ACHN (cell line): ENCODE results near the gene A1BG.
"Not testable (repeated sequence)": the region's sequence is repeated elsewhere in the genome, so short reads cannot be mapped to it uniquely, and the experiment has no call there.

Experiments used
- DNase-seq: peaks from one replicate; pipeline ENCODE4 v3.0.0-alpha.2; 2015
- in situ Hi-C: cut with HindIII; loops from 2 replicates; pipeline ENCODE4 v1.10.0; 2017; ENCODE audit warnings: low sequenced_read_pairs, low pct_ligation_motif_present, low pct_unique_long_range_greater_than_20kb

The A1BG gene

DNA sequence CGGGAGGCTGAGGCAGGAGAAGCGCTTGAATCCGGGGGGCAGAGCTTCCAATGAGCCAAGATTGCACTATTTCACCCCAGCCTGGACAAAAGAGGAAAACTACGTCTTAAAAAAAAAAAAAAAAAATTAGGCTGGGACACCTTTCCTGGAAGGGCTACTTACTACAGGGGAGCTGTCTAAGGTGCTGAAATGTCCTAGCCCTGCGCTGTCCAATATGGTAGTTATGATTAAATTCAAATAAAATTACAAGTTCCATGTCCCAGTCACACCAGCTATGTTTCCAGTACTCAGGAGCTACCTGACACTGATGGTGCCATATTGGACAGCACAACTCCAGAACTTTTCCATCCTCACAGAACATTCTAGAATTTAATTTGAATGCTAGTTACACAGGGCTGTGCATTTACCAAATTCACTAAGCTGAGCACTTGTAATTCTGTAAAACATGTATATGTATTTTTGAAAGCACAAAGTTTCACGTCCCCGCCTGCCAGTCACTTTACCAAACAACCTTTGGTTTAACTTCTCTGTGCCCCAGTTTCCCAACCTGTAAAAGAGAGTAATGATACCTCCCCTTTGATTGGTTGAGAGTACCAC is 35.7 kb downstream of the A1BG start:
- in situ Hi-C loops: no loop called here

DNA sequence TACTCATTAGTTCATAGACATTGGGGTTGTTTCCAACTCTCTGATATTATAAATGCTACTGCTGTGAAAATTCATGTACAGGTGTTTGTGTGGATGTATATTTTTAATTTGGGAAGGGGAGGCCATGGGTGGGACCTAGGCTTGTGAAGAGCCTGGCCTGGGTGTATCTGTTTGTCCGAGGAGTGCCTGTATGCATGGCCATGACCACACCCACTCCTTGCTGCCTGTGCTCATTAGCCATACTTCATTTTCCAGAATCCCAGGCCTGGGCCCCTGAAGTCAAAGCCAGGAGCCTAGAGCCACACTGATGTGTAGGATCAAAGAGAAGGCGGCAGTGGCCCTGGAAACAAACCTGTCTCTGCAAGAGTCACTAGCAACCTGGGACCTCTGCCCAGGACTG is 37.7 kb downstream of the A1BG start:
- in situ Hi-C loops: no loop called here

More for the DNA sequence above, 35.7 kb downstream of the A1BG start:
- peak; percentile 55 for DNase-seq

DNA sequence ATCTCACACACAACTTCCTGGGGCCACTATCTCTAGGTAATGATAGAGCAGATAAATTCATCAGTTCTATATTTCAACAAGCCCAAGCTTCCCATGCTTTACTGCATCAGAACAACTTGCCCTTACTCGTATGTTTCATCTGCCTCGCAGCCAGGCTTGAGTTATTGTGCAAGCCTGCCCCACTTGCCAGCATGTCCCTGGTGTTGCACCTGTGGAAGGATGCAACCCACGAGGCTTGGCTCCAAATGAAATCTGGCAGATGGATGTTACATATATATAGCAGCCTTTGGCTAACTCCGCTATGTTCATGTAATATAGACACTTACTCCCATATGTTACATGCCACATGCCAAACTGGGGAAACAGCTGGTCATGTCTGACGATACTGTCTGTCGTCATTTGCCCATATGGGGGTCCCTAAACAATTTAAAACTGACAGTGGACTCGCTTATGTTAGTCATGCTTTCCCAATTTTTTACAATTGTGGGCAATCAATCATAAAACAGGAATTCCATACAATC is 41.9 kb downstream of the A1BG start:
- in situ Hi-C loops: no loop called here

More for the DNA sequence above, 37.7 kb downstream of the A1BG start:
- no peak for DNase-seq

DNA sequence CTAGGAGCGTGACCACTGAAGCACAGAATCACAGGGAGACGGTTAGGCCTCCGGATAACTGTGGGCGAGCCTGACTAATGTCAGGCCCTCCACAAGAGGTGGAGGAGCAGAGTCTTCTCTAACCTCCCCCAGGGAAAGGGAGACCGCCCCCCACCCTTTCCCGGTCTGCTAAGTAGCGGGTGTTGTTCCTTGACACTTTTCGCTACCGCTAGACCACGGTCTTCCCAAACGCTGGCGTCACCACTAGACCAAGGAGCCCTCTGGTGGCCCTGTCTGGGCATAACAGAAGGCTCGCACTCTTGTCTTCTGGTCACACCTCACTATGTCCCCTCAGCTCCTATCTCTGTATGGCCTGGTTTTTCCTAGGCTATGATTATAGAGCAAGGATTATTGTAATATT is 42.6 kb downstream of the A1BG start:
- DNase-seq, in situ Hi-C loops: not testable (repeated sequence)

More for the DNA sequence above, 41.9 kb downstream of the A1BG start:
- no peak for DNase-seq

DNA sequence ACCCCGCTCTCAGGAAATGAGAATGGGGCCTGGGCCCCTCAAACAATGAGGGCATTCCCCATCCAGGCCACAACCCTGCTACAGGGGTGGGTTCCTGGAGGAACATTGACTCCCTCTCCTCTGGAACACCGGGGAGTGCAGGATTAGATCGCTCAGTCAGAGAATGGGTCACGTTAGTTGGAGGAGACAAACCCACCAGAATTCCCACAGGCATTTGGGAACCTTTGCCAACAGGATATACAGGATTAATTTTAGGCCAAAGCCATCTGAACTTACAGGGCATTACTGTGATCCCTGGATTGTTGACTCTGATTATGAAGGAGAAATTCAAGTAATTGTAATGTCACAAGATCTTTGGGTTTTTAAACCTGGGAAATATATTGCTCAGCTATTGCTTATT is 45.6 kb downstream of the A1BG start:
- no peak for DNase-seq
- in situ Hi-C loops: no loop called here

DNA sequence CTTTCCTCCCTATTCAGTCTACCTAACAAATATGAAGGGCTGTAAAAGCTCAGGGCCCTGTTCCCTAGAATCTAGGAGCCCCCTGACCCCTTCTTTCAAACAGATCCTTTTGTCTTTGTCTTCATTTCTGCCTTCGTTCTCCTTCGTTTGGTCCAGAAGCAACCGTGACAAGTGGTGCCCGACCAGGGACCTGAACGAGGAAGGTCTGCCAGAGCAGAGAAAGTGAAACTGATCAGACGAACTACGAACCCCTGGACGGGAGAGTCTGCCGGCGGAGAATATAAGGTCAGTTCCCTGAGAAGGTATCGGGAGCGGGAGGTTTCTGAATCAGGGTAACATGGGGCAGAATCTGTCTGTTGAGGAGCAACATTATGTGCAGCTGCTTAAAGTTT is 47.4 kb downstream of the A1BG start:
- in situ Hi-C loops: no loop called here
- peak; percentile 47 for DNase-seq

DNA sequence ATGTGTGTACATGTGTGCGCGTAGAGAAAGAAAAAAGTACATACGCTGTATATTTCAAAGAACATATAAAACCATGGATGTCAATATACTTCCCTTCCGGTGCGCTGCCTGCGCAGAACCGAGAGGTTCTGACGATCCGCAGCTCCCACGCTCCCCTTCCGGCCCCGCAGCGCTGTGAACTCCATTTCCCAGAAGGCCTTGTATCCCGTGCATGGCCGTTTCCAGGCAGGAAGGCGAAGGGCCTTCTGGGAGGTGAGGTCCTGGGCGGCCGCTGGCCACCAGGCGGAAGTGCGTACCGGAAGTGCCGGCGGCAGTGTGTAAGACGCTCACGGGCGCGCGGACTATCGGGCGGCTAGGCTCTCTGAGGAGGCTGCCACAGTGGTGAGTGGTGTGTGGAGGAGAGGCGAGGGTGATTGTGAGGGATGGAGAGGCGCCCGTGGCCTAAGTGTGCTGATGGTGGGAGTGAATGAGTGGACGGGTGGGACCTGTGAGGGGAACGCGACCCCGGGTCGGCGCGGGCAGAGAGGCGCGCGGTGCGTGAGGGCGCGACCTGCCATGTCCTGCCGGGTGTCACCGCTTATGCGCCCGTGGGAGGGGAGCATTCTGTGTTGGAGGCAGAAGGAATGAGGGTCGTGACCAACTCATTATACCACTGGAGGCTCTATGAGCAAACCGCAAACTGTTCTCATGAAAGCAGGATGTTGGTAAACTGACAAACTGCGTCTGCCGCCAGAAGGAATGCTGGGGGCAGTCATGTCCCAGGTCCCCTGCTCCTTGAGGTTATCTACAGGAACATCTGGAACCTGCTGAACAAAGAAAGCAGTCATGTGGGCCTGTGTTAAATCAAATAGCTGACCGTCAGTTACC is 48.0 kb downstream of the A1BG start, which contains the start of gene ERVK3-1:
Gene ERVK3-1 (plus strand): TSS at position 313 of the 867 bp plus-strand sequence. CDS start 6,792 bp downstream, outside the sequence.
- peak; percentile 96 for DNase-seq
- in situ Hi-C loops: no loop called here

DNA sequence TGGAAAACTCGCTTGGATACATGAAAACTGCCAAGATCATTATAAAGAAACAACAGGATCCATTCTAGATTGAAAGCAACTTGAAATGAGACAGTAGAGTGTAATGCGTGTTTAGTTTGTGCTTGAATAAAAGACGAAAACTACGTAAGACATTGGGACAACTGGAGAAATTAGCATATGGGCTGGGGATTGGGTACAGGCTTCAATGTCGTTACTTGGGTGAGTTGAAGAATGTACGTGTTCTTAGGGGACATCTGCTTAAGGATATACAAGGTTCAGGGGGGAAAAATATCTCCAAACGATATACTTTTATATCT is 48.6 kb downstream of the A1BG start:
- DNase-seq: peak; percentile 11
- in situ Hi-C loops: no loop called here

DNA sequence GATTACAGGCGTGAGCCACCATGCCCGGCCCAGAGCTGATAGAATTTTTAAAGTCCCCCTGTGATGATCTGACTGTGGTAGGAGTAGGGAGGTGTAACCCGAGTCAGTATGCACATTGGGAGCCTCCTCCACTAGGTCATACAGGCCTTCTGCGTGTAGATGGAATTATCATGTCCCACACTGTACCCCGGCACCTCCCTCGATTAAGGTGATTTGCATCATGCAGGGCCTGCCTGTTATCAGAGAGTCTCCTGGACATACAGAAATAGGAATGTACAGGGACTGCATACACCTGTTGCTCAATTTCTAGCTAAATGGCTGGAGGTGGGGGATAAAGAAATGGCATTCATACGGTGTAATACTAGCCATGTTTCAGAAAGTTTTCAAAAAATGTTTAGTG is 49.0 kb downstream of the A1BG start:
- in situ Hi-C loops: no loop called here
- DNase-seq: no peak

DNA sequence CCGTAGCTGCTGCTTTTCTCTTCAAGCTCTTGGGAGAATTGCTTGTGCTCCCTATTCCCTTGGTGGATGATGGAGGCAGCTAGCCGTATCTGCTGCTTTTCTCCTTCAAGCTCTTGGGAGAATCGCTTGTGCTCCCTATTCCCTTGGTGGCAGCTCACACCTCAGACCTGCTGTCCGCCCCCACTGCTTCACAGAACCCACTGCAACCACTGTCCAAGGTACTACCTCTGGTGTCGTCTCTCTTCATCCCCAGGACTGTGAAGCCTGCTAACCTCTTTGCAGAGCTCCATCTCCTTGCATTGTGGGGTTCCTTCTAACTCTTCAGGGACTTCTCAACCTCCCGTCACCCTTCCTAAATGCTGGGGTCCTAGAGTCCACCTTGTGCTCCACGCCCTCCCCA is 52.7 kb downstream of the A1BG start:
- no peak for DNase-seq
- in situ Hi-C loops: no loop called here

DNA sequence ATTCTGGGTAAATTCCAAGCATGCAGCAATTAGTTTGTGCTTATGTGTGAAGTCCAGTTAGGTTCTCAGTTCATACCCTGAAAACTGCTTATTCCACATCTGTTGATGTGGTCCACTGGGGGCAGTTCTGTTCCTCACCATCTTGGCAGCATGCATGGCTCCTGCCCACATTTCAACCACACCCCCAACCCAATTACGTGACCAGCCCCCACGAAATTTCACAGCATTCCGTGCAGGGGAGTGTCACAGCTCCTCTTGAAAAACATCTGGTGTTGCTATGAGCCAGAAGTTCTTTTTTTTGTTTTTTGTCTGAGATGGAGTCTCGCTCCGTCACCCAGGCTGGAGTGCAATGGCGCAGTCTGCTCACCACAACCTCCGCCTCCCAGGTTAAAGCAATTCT is 57.2 kb downstream of the A1BG start:
- in situ Hi-C loops: no loop called here
- DNase-seq: no peak
